A549 (cell line): ENCODE results near the gene SLN. TPM values are rescaled to one million over a fixed set of nuclear protein-coding genes. Genes with fewer than 3 reads are reported as not detected.

Experiments used
- ATAC-seq, 2 experiments: fragments of 200-7000 bp in 1 of 2; fragments of >200 bp in 1 of 2; cut with Nextera tagmentation in 1 of 2; cut with Tn5 transposase in 1 of 2; 3 replicates each; pipeline versions ENCODE4 v1.8.0 to v1.9.1; 2018 to 2020; ENCODE audit warnings: mild to moderate bottlenecking in 1 of 2, moderate library complexity in 1 of 2
- CTCF ChIA-PET: fragments of 300-600 bp; sonication (Branson Sonifier 250); formaldehyde crosslinking; extraction: SDS; loops from one replicate; lab custom pipeline; 2021; ENCODE audit warnings: antibody characterized with exemption, inconsistent platforms; lab: Yijun Ruan, JAX
- POLR2A ChIA-PET: fragments of 350-600 bp; formaldehyde crosslinking; extraction: SDS; loops from one replicate; lab custom pipeline; 2021; ENCODE audit warnings: antibody characterized with exemption, inconsistent platforms; lab: Yijun Ruan, JAX
- DNase-seq, 2 experiments: peaks; one replicate each; pipeline versions ENCODE4 v3.0.0 to v3.0.0-alpha.2; 2011 to 2016; ENCODE audit warnings: low read depth in 1 of 2, low spot score in 1 of 2
- FAIRE-seq: peaks from 2 replicates; lab custom pipeline; 2011; peaks lifted over from hg19 to GRCh38; lab: Jason Lieb, UNC
- H3K27ac ChIP-seq, 2 experiments: fragments of >200 bp; sonication (Bioruptor Twin); formaldehyde crosslinking; 3 replicates each; pipeline ENCODE4 v1.5.1; 2016 to 2017
- H3K4me1 ChIP-seq: fragments of >200 bp; sonication (Bioruptor Twin); formaldehyde crosslinking; 3 replicates; pipeline ENCODE4 v1.6.1; 2016
- H3K4me2 ChIP-seq: fragments of >200 bp; sonication (Bioruptor Twin); formaldehyde crosslinking; 3 replicates; pipeline ENCODE4 v1.6.1; 2016
- H3K4me3 ChIP-seq: fragments of >200 bp; sonication (Bioruptor Twin); formaldehyde crosslinking; 3 replicates; pipeline ENCODE4 v1.5.1; 2016
- H3K9me3 ChIP-seq: fragments of >200 bp; sonication (Bioruptor Twin); formaldehyde crosslinking; 3 replicates; pipeline ENCODE4 v1.6.1; 2016
- CBX2 ChIP-seq: fragments of 200-600 bp; sonication (generic); IDR thresholded peaks from 2 replicates; pipeline ENCODE4 v1.6.1; 2016; ENCODE audit warnings: low read depth, mild to moderate bottlenecking, borderline replicate concordance
- CHD4 ChIP-seq: fragments of 200-600 bp; sonication (generic); IDR thresholded peaks from 2 replicates; pipeline ENCODE4 v1.6.1; 2016; ENCODE audit warnings: antibody characterized with exemption, mild to moderate bottlenecking, borderline replicate concordance
- EHF ChIP-seq: fragments of 250-450 bp; sonication (Bioruptor Pico); IDR thresholded peaks from 2 replicates; pipeline ENCODE4 v1.5.0; 2020; ENCODE audit warnings: mild to moderate bottlenecking
- HDAC2 ChIP-seq: fragments of 200-600 bp; sonication (generic); IDR thresholded peaks from 2 replicates; pipeline ENCODE4 v1.6.1; 2016
- HES2 ChIP-seq: fragments of >200 bp; sonication (Bioruptor Twin); formaldehyde crosslinking; IDR thresholded peaks from 2 replicates; pipeline ENCODE4 v1.6.1; 2016
- JUN ChIP-seq, 2 experiments: fragments of >200 bp; sonication (Bioruptor Twin); formaldehyde crosslinking; IDR thresholded peaks; 2 replicates in 1 of 2; 3 replicates in 1 of 2; pipeline ENCODE4 v1.6.1; 2016 to 2017
- MAFK ChIP-seq: fragments of 450-650 bp; IDR thresholded peaks from 2 replicates; pipeline ENCODE4 v1.6.1; 2014; ENCODE audit not compliant: partially characterized antibody
- MAX ChIP-seq: IDR thresholded peaks from 2 replicates; pipeline ENCODE4 v1.6.1; 2012
- MYC ChIP-seq: IDR thresholded peaks from 2 replicates; pipeline ENCODE4 v1.6.1; 2012; ENCODE audit warnings: mild to moderate bottlenecking, inconsistent platforms, low read length, improper control_type of control experiment, borderline replicate concordance
- NPAS2 ChIP-seq: fragments of 250-450 bp; sonication (Bioruptor Pico); IDR thresholded peaks from 2 replicates; pipeline ENCODE4 v1.8.0; 2022; ENCODE audit warnings: mild to moderate bottlenecking, moderate library complexity, borderline replicate concordance
- PHF8 ChIP-seq: fragments of 200-600 bp; sonication (generic); IDR thresholded peaks from 2 replicates; pipeline ENCODE4 v1.6.1; 2016; ENCODE audit warnings: low read depth, mild to moderate bottlenecking, antibody characterized with exemption, moderate library complexity, borderline replicate concordance
- POLR2A ChIP-seq: IDR thresholded peaks from 2 replicates; pipeline ENCODE4 v1.6.1; 2012; ENCODE audit warnings: mild to moderate bottlenecking, low read length
- RAD21 ChIP-seq, 2 experiments: fragments of >200 bp in 1 of 2; sonication (Bioruptor Twin) in 1 of 2; formaldehyde crosslinking in 1 of 2; IDR thresholded peaks in 1 of 2; conservative IDR thresholded peaks in 1 of 2; 2 replicates in 1 of 2; 3 replicates in 1 of 2; pipeline ENCODE4 v1.6.1; 2012 to 2018; ENCODE audit warnings: inconsistent platforms in 1 of 2
- RCOR1 ChIP-seq: fragments of 150-350 bp; IDR thresholded peaks from 2 replicates; pipeline ENCODE4 v1.6.1; 2014; ENCODE audit warnings: antibody characterized with exemption, low read length, low read depth
- RFX5 ChIP-seq: fragments of 450-650 bp; IDR thresholded peaks from 2 replicates; pipeline ENCODE4 v1.7.1; 2014; ENCODE audit warnings: antibody characterized with exemption, mild to moderate bottlenecking, moderate library complexity
- SMC3 ChIP-seq: fragments of >200 bp; sonication (Bioruptor Twin); formaldehyde crosslinking; IDR thresholded peaks from 3 replicates; pipeline ENCODE4 v1.6.1; 2018; ENCODE audit warnings: inconsistent platforms
- USF2 ChIP-seq: fragments of 450-650 bp; IDR thresholded peaks from 2 replicates; pipeline ENCODE4 v1.6.1; 2014; ENCODE audit warnings: antibody characterized with exemption
- ZFP36 ChIP-seq: fragments of 450-650 bp; IDR thresholded peaks from 2 replicates; pipeline ENCODE4 v1.6.1; 2014; ENCODE audit warnings: borderline replicate concordance; ENCODE audit not compliant: partially characterized antibody
- ZSCAN20 ChIP-seq: fragments of 250-450 bp; sonication (Bioruptor Pico); IDR thresholded peaks from 2 replicates; pipeline ENCODE4 v1.8.0; 2022; ENCODE audit warnings: mild to moderate bottlenecking, moderate library complexity
- WGBS: methylation state at CpG from one replicate; pipeline ENCODE4 v1.1.6; 2017; ENCODE audit errors: missing lambda C conversion rate; 5-methylcytosine and 5-hydroxymethylcytosine counted together
- polyA plus RNA-seq, 4 experiments: library from polyadenylated mRNA; depleted of rRNA in 3 of 4; stranded (reverse); fragments of >200 nt; fragmentation: RNase III in 1 of 4; extraction: RNeasy Plus Mini Kit Qiagen cat#74134 plus additional on column Dnase treatment in 1 of 4; gene quantifications; 2 replicates in 3 of 4; 3 replicates in 1 of 4; pipeline ENCODE4 v1.2.3, GENCODE V29; 2011 to 2017
- TF ChIP-seq, protein P1 (sequence below): fragments of >200 bp; sonication (Bioruptor Twin); formaldehyde crosslinking; IDR thresholded peaks from 3 replicates; pipeline ENCODE4 v1.5.1; 2016
- TF ChIP-seq, protein P2 (sequence below): fragments of 250-450 bp; sonication (Bioruptor Pico); IDR thresholded peaks from 2 replicates; pipeline ENCODE4 v1.5.0; 2021; ENCODE audit warnings: mild to moderate bottlenecking, moderate library complexity, borderline replicate concordance

SLN gene
- polyA plus RNA-seq, 2 of the 4 experiments (the other 2 are of a cell fraction): 1.3 to 2.2 TPM

- TF ChIP-seq, protein P1, sequence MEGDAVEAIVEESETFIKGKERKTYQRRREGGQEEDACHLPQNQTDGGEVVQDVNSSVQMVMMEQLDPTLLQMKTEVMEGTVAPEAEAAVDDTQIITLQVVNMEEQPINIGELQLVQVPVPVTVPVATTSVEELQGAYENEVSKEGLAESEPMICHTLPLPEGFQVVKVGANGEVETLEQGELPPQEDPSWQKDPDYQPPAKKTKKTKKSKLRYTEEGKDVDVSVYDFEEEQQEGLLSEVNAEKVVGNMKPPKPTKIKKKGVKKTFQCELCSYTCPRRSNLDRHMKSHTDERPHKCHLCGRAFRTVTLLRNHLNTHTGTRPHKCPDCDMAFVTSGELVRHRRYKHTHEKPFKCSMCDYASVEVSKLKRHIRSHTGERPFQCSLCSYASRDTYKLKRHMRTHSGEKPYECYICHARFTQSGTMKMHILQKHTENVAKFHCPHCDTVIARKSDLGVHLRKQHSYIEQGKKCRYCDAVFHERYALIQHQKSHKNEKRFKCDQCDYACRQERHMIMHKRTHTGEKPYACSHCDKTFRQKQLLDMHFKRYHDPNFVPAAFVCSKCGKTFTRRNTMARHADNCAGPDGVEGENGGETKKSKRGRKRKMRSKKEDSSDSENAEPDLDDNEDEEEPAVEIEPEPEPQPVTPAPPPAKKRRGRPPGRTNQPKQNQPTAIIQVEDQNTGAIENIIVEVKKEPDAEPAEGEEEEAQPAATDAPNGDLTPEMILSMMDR: no peak
- TF ChIP-seq RCOR1 (no peak), EHF (no peak), CBX2 (no peak), JUN (IDR thresholded peaks at IDR 0.05) (no peak)
Measured at GRCh38 chr11:107683061-107683460, 28.8 kb downstream of the SLN start (continued).

- CTCF ChIA-PET: interaction anchor here (1.1 to 1.3 kb wide), 2 partner anchors 106 to 134 kb away, joined by 3 to 4 read pairs; no protein-coding TSS in a partner anchor
- no peak for DNase-seq
- Histone ChIP-seq H3K27ac (no peak overlapping the region), H3K4me1 (no peaks in the 10 kb centered on the region), H3K9me3 (no peaks in the 10 kb centered on the region), H3K4me2 (no peak overlapping the region), H3K4me3 (no peak overlapping the region)
- WGBS: 41% methylated on average over 5 of the region's 5 CpGs
- no peak for FAIRE-seq
- no peak for TF ChIP-seq HDAC2
- TF ChIP-seq SMC3: no peak
- TF ChIP-seq ZFP36: no peak
- no peak for TF ChIP-seq PHF8
- POLR2A ChIA-PET: no interaction called here
- ATAC-seq: no peak
Measured at GRCh38 chr11:107682572-107682971, 29.3 kb downstream of the SLN start.

DNA sequence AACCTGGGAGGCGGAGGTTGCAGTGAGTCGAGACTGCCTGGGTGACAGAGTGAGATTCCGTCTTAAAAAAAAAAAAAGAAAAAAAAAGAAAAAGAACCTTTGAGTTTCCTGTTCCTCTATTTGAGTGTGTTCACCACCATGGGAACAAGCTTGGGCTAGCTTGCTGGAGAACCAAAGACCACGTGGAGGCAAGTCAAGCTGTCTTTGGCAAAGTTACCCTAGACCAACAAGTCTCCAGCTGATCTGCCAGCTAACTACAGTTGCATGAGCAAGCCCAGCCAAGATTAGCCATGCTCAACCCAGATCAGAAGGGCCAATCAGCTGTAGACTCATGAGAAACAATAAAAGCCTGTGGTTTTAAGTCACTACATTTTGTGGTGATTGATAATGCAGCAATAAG, 29.7 kb downstream of the SLN start:
- no peak for DNase-seq
- H3K27ac ChIP-seq: no peak overlapping the region
- WGBS: 50% methylated on average over 4 of the region's 4 CpGs
- TF ChIP-seq RAD21 (conservative IDR thresholded peaks at IDR 0.05 in 1 of 2, IDR thresholded peaks at IDR 0.05 in 1 of 2) (no peak), USF2 (no peak), CBX2 (no peak), HES2 (no peak), ZFP36 (no peak), RFX5 (no peak), POLR2A (no peak), NPAS2 (CRISPR knock-in tag) (no peak), CHD4 (no peak), MAX (no peak), ZSCAN20 (CRISPR knock-in tag) (no peak), MYC (no peak), MAFK (no peak)
- TF ChIP-seq, protein P2, sequence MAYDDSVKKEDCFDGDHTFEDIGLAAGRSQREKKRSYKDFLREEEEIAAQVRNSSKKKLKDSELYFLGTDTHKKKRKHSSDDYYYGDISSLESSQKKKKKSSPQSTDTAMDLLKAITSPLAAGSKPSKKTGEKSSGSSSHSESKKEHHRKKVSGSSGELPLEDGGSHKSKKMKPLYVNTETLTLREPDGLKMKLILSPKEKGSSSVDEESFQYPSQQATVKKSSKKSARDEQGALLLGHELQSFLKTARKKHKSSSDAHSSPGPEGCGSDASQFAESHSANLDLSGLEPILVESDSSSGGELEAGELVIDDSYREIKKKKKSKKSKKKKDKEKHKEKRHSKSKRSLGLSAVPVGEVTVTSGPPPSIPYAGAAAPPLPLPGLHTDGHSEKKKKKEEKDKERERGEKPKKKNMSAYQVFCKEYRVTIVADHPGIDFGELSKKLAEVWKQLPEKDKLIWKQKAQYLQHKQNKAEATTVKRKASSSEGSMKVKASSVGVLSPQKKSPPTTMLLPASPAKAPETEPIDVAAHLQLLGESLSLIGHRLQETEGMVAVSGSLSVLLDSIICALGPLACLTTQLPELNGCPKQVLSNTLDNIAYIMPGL: no peak
- TF ChIP-seq, all 56 proteins: peak for 0
- POLR2A ChIA-PET: no interaction called here
- Histone ChIP-seq H3K4me3 (no peak overlapping the region), H3K9me3 (no peaks in the 10 kb centered on the region), H3K4me2 (no peak overlapping the region), H3K4me1 (no peaks in the 10 kb centered on the region)
- no peak for FAIRE-seq
- CTCF ChIA-PET: interaction anchor here (1.1 kb wide), 1 partner anchor 105 kb away, joined by 3 read pairs; no protein-coding TSS in a partner anchor
- no peak for ATAC-seq
